IMR-90 (cell line): ENCODE data around the gene EBF4. TPM values are rescaled to one million over a fixed set of nuclear protein-coding genes. Genes with fewer than 3 reads are reported as not detected.

Experiments
- ATAC-seq: fragments of 200-7000 bp; cut with Tn5 transposase; 2 replicates; pipeline ENCODE4 v1.9.1; 2020; ENCODE audit warnings: low read depth, mild to moderate bottlenecking, moderate library complexity
- BruUV-seq: library from RNA; stranded (reverse); fragments of 400-500 nt; replicated peaks from 2 replicates; lab custom pipeline; 2021; lab: Mats Ljungman, UMichigan
- CTCF ChIA-PET: fragments of 300-600 bp; formaldehyde crosslinking; extraction: SDS; loops from one replicate; lab custom pipeline; 2021; ENCODE audit warnings: antibody characterized with exemption; lab: Yijun Ruan, JAX
- POLR2A ChIA-PET: fragments of 300-600 bp; sonication (Branson Sonifier 250); formaldehyde crosslinking; loops from one replicate; lab custom pipeline; 2022; ENCODE audit warnings: antibody characterized with exemption; ENCODE audit not compliant: unreplicated experiment; lab: Charles Lee
- DNase-seq: peaks from one replicate; pipeline ENCODE4 v3.0.0; 2013
- H2AFZ ChIP-seq: replicated peaks from 2 replicates; pipeline ENCODE3; 2013; ENCODE audit warnings: low read length, mild to moderate bottlenecking; ENCODE audit not compliant: poor library complexity
- H2AK5ac ChIP-seq: 2 replicates; pipeline ENCODE4 v1.6.1; 2013; ENCODE audit warnings: low read depth, low read length, inconsistent platforms
- H2AK9ac ChIP-seq: replicated peaks from 2 replicates; pipeline ENCODE3; 2013; ENCODE audit warnings: mild to moderate bottlenecking, low read depth, low read length, moderate library complexity; ENCODE audit not compliant: poor library complexity
- H2BK120ac ChIP-seq: 2 replicates; pipeline ENCODE4 v1.6.1; 2013; ENCODE audit warnings: low read depth, low read length, inconsistent platforms
- H2BK15ac ChIP-seq: 3 replicates; pipeline ENCODE4 v1.6.1; 2013; ENCODE audit warnings: low read depth, low read length, inconsistent platforms
- H2BK20ac ChIP-seq: 2 replicates; pipeline ENCODE4 v1.6.1; 2013; ENCODE audit warnings: low read depth, mild to moderate bottlenecking, inconsistent platforms, low read length, moderate library complexity
- H2BK5ac ChIP-seq: 2 replicates; pipeline ENCODE4 v1.6.1; 2013; ENCODE audit warnings: mild to moderate bottlenecking, low read depth, low read length, inconsistent platforms; ENCODE audit not compliant: poor library complexity, severe bottlenecking
- H3K14ac ChIP-seq: replicated peaks from 2 replicates; pipeline ENCODE4 v1.6.1; 2013; ENCODE audit warnings: low read depth, low read length, inconsistent platforms
- H3K18ac ChIP-seq: 2 replicates; pipeline ENCODE4 v1.6.1; 2013; ENCODE audit warnings: low read depth, low read length, control low read depth
- H3K23ac ChIP-seq: 2 replicates; pipeline ENCODE4 v1.6.1; 2013; ENCODE audit warnings: low read depth, low read length, inconsistent platforms
- H3K27ac ChIP-seq: 2 replicates; pipeline ENCODE4 v1.5.1; 2013; ENCODE audit warnings: mild to moderate bottlenecking, control low read depth, low read length; ENCODE audit not compliant: insufficient read depth
- H3K27me3 ChIP-seq: 2 replicates; pipeline ENCODE4 v1.6.1; 2013; ENCODE audit warnings: low read length; ENCODE audit not compliant: control insufficient read depth, insufficient read depth
- H3K36me3 ChIP-seq: 2 replicates; pipeline ENCODE4 v1.6.1; 2013; ENCODE audit warnings: low read length, mixed read lengths; ENCODE audit not compliant: control insufficient read depth, insufficient read depth
- H3K4ac ChIP-seq: 2 replicates; pipeline ENCODE4 v1.6.1; 2013; ENCODE audit warnings: low read depth, low read length, inconsistent platforms
- H3K4me1 ChIP-seq: 2 replicates; pipeline ENCODE4 v1.6.1; 2013; ENCODE audit warnings: low read length, mixed read lengths; ENCODE audit not compliant: control insufficient read depth, insufficient read depth
- H3K4me2 ChIP-seq: 2 replicates; pipeline ENCODE4 v1.6.1; 2013; ENCODE audit warnings: low read depth, mild to moderate bottlenecking, control low read depth, low read length, moderate library complexity
- H3K4me3 ChIP-seq: 2 replicates; pipeline ENCODE4 v1.5.1; 2013; ENCODE audit warnings: low read depth, mild to moderate bottlenecking, control low read depth, low read length, moderate library complexity; ENCODE audit not compliant: insufficient read depth
- H3K56ac ChIP-seq: 2 replicates; pipeline ENCODE4 v1.6.1; 2013; ENCODE audit warnings: low read length, inconsistent platforms; ENCODE audit not compliant: insufficient read depth; ENCODE audit errors: extremely low read depth
- H3K79me1 ChIP-seq, 2 experiments: 2 replicates each; pipeline ENCODE4 v1.6.1; 2013; ENCODE audit warnings: low read length in 2 of 2, inconsistent platforms in 1 of 2, low read depth in 1 of 2
- H3K9ac ChIP-seq: 2 replicates; pipeline ENCODE4 v1.6.1; 2013; ENCODE audit warnings: low read depth, low read length, control low read depth
- H3K9me1 ChIP-seq: 2 replicates; pipeline ENCODE4 v1.6.1; 2013; ENCODE audit warnings: low read length, inconsistent platforms; ENCODE audit not compliant: insufficient read depth
- H3K9me3 ChIP-seq: 2 replicates; pipeline ENCODE4 v1.6.1; 2013; ENCODE audit warnings: low read length; ENCODE audit not compliant: control insufficient read depth, insufficient read depth
- H4K20me1 ChIP-seq: 2 replicates; pipeline ENCODE4 v1.6.1; 2013; ENCODE audit warnings: low read length, inconsistent platforms; ENCODE audit not compliant: insufficient read depth
- H4K5ac ChIP-seq: 2 replicates; pipeline ENCODE4 v1.6.1; 2013; ENCODE audit warnings: mild to moderate bottlenecking, low read depth, low read length, control low read depth
- H4K8ac ChIP-seq, 2 experiments: 2 replicates each; pipeline ENCODE4 v1.6.1; 2013; ENCODE audit warnings: low read depth in 2 of 2, low read length in 2 of 2, control low read depth in 1 of 2, inconsistent platforms in 1 of 2
- H4K91ac ChIP-seq: 2 replicates; pipeline ENCODE4 v1.6.1; 2013; ENCODE audit warnings: low read depth, low read length, inconsistent platforms; ENCODE audit not compliant: insufficient read depth
- BHLHE40 ChIP-seq: fragments of 150-350 bp; IDR thresholded peaks from 2 replicates; pipeline ENCODE4 v1.6.1; 2016; ENCODE audit warnings: mild to moderate bottlenecking, low read depth, low read length
- CEBPB ChIP-seq: IDR thresholded peaks from 2 replicates; pipeline ENCODE4 v1.6.1; 2012; ENCODE audit warnings: low read depth, low read length, improper control_type of control experiment
- CHD1 ChIP-seq: IDR thresholded peaks from 2 replicates; pipeline ENCODE4 v1.6.1; 2012; ENCODE audit warnings: low read depth, low read length, improper control_type of control experiment
- CTCF ChIP-seq: conservative IDR thresholded peaks from 2 replicates; pipeline ENCODE4 v1.5.1; 2012; ENCODE audit warnings: mild to moderate bottlenecking, low read depth, low read length, improper control_type of control experiment
- ELK1 ChIP-seq: fragments of 150-350 bp; IDR thresholded peaks from 2 replicates; pipeline ENCODE4 v1.6.1; 2016; ENCODE audit warnings: low read depth, mild to moderate bottlenecking, low read length, moderate library complexity, borderline replicate concordance
- FOS ChIP-seq: fragments of 150-350 bp; IDR thresholded peaks from 2 replicates; pipeline ENCODE4 v1.6.1; 2016; ENCODE audit warnings: low read depth, low read length
- MAFK ChIP-seq: IDR thresholded peaks from 2 replicates; pipeline ENCODE4 v1.6.1; 2012; ENCODE audit warnings: low read depth, low read length, improper control_type of control experiment
- MAZ ChIP-seq: IDR thresholded peaks from 2 replicates; pipeline ENCODE4 v1.6.1; 2012; ENCODE audit warnings: low read depth, mild to moderate bottlenecking, low read length, improper control_type of control experiment, moderate library complexity, borderline replicate concordance
- MXI1 ChIP-seq: IDR thresholded peaks from 2 replicates; pipeline ENCODE4 v1.6.1; 2012; ENCODE audit warnings: low read depth, mild to moderate bottlenecking, low read length, moderate library complexity, borderline replicate concordance
- NFE2L2 ChIP-seq: fragments of 150-350 bp; IDR thresholded peaks from 2 replicates; pipeline ENCODE4 v1.6.1; 2016; ENCODE audit warnings: low read depth, mild to moderate bottlenecking, low read length
- RCOR1 ChIP-seq: IDR thresholded peaks from 2 replicates; pipeline ENCODE4 v1.6.1; 2012; ENCODE audit warnings: mild to moderate bottlenecking, low read length, improper control_type of control experiment; ENCODE audit not compliant: insufficient replicate concordance
- RFX5 ChIP-seq: IDR thresholded peaks from 2 replicates; pipeline ENCODE4 v1.8.0; 2012; ENCODE audit warnings: low read depth, mild to moderate bottlenecking, low read length, moderate library complexity
- SMC3 ChIP-seq: fragments of 150-350 bp; IDR thresholded peaks from 2 replicates; pipeline ENCODE4 v1.6.1; 2016; ENCODE audit warnings: low read depth, mild to moderate bottlenecking, antibody characterized with exemption, low read length, moderate library complexity
- USF2 ChIP-seq: fragments of 150-350 bp; IDR thresholded peaks from 2 replicates; pipeline ENCODE4 v1.6.1; 2017; ENCODE audit warnings: mild to moderate bottlenecking, antibody characterized with exemption, low read length, low read depth
- WGBS, 2 experiments: methylation state at CpG; one replicate each; pipeline versions ENCODE4 v1.1.5 to v1.1.7; 2013; ENCODE audit warnings: missing lambda C conversion rate in 2 of 2; ENCODE audit not compliant: insufficient read length in 1 of 2; ENCODE audit errors: extremely low coverage in 2 of 2; 5-methylcytosine and 5-hydroxymethylcytosine counted together
- dilution Hi-C: fragments of 300-500 bp; cut with HindIII; formaldehyde crosslinking; loops from one replicate; pipeline ENCODE4 v1.14.3; 2018; ENCODE audit warnings: low sequenced_read_pairs; ENCODE audit not compliant: unreplicated experiment
- in situ Hi-C: fragments of 300-500 bp; cut with MboI; formaldehyde crosslinking; loops from 3 replicates; pipeline ENCODE4 v1.14.3; 2019; ENCODE audit warnings: low sequenced_read_pairs, inconsistent platforms, mixed read lengths
- intact Hi-C: fragments of 100-400 bp; cut with micrococcal nuclease; formaldehyde crosslinking; loops from 2 replicates; pipeline ENCODE4 v1.10.0; 2022
- polyA plus RNA-seq, 3 experiments: library from polyadenylated mRNA; depleted of rRNA; stranded (reverse); fragments of >200 nt; gene quantifications; 2 replicates each; pipeline ENCODE4 v1.2.3, GENCODE V29; 2012; ENCODE audit warnings: low replicate concordance in 1 of 3
- total RNA-seq: library from RNA; depleted of rRNA; stranded (reverse); fragments of >200 nt; gene quantifications from 2 replicates; pipeline ENCODE4 v1.2.3, GENCODE V29; 2012

The EBF4 gene
- total and polyA plus RNA-seq, 2 of the 4 experiments (the other 2 are of a cell fraction): 0.18 to 1.1 TPM

- CTCF ChIA-PET: no interaction called here
- in situ Hi-C loops: no loop called here
Observed at GRCh38 chr20:2698912-2699311, 6.3 kb downstream of the EBF4 start.

More at GRCh38 chr20:2698912-2699311, 6.3 kb downstream of the EBF4 start:
- no peak overlapping the region for H3K4me2 ChIP-seq
- no peak overlapping the region for H4K91ac ChIP-seq
- intact Hi-C loops: no loop called here
- H3K9ac ChIP-seq: no peak overlapping the region
- H2AK5ac ChIP-seq: no peak overlapping the region
- POLR2A ChIA-PET: no interaction called here
- no peak overlapping the region for H3K4ac ChIP-seq
- H3K4me1 ChIP-seq: no peaks in the 10 kb centered on the region
- H3K79me1 ChIP-seq: no peaks in the 10 kb centered on the region
- H4K5ac ChIP-seq: no peak overlapping the region
- dilution Hi-C loops: no loop called here
- H2BK15ac ChIP-seq: no peak overlapping the region
- H2BK120ac ChIP-seq: no peak overlapping the region
- H3K9me1 ChIP-seq: no peaks in the 10 kb centered on the region
- no peak overlapping the region for H2AFZ ChIP-seq
- no peak overlapping the region for H3K18ac ChIP-seq
- DNase-seq: no peak
- H2BK5ac ChIP-seq: no peak overlapping the region
- ATAC-seq: no peak
- peaks cover 60% of the 10 kb centered on the region for H3K27me3 ChIP-seq
- H3K23ac ChIP-seq: no peak overlapping the region
- no peaks in the 10 kb centered on the region; the same call in none of the 2 replicates for H4K20me1 ChIP-seq
- no peaks in the 10 kb centered on the region for H3K9me3 ChIP-seq
- no peak overlapping the region for H2BK20ac ChIP-seq
- H2AK9ac ChIP-seq: no peak overlapping the region
- H3K14ac ChIP-seq: no peak overlapping the region
- no peak overlapping the region for H3K4me3 ChIP-seq
- no CpG with 5 or more reads among the region's 4 CpGs for WGBS, 2 experiments
- no TSS peak for BruUV-seq
- no peak overlapping the region for H3K27ac ChIP-seq
- no peaks in the 10 kb centered on the region for H3K36me3 ChIP-seq
- no peak overlapping the region for H3K56ac ChIP-seq
- TF ChIP-seq MAZ (no peak), SMC3 (no peak), MXI1 (no peak), FOS (no peak), CHD1 (no peak), CTCF (no peak), RCOR1 (no peak), MAFK (no peak), BHLHE40 (no peak), CEBPB (no peak), ELK1 (no peak), NFE2L2 (no peak), RFX5 (no peak), USF2 (no peak)
- H4K8ac ChIP-seq: no peak overlapping the region
